Neuronal stem cell (in vitro differentiated cells): ENCODE data around the gene MS4A14.

Experiments used
- DNase-seq: peaks from one replicate; pipeline ENCODE4 v3.0.0-alpha.2; 2013; ENCODE audit warnings: low spot score
- H2AFZ ChIP-seq: one replicate; pipeline ENCODE4 v1.6.1; 2013; ENCODE audit warnings: mild to moderate bottlenecking, low read length, inconsistent platforms
- H2AK5ac ChIP-seq: 2 replicates; pipeline ENCODE4 v1.6.1; 2013; ENCODE audit warnings: low read depth, mild to moderate bottlenecking, inconsistent platforms, low read length, moderate library complexity, mixed read lengths
- H2BK120ac ChIP-seq: 2 replicates; pipeline ENCODE4 v1.6.1; 2013; ENCODE audit warnings: low read depth, mild to moderate bottlenecking, inconsistent platforms, low read length, moderate library complexity, mixed read lengths
- H2BK12ac ChIP-seq: one replicate; pipeline ENCODE4 v1.6.1; 2013; ENCODE audit warnings: low read length, inconsistent platforms
- H2BK15ac ChIP-seq: 2 replicates; pipeline ENCODE4 v1.6.1; 2013; ENCODE audit warnings: mild to moderate bottlenecking, low read length, inconsistent platforms, mixed read lengths
- H2BK5ac ChIP-seq: one replicate; pipeline ENCODE4 v1.6.1; 2013; ENCODE audit warnings: inconsistent platforms, mild to moderate bottlenecking, low read length, moderate library complexity
- H3K14ac ChIP-seq: one replicate; pipeline ENCODE4 v1.6.1; 2013; ENCODE audit warnings: low read length, inconsistent platforms
- H3K18ac ChIP-seq: 2 replicates; pipeline ENCODE4 v1.6.1; 2013; ENCODE audit warnings: low read length, inconsistent platforms
- H3K23ac ChIP-seq: 2 replicates; pipeline ENCODE4 v1.6.1; 2013; ENCODE audit warnings: low read depth, mild to moderate bottlenecking, mixed read lengths, low read length, inconsistent platforms; ENCODE audit not compliant: poor library complexity
- H3K27ac ChIP-seq: replicated peaks from 3 replicates; pipeline ENCODE4 v1.5.1; 2013; ENCODE audit warnings: low read length, inconsistent platforms
- H3K27me3 ChIP-seq, 3 experiments: 2 replicates each; pipeline ENCODE4 v1.6.1; 2013; ENCODE audit warnings: low read length in 3 of 3, mild to moderate bottlenecking in 2 of 3, inconsistent platforms in 1 of 3, low read depth in 1 of 3, mixed read lengths in 1 of 3, moderate library complexity in 1 of 3; ENCODE audit not compliant: control insufficient read depth in 3 of 3, insufficient read depth in 3 of 3
- H3K36me3 ChIP-seq, 2 donors: replicated peaks in 1 of 2; 2 replicates each; pipeline ENCODE4 v1.6.1; 2013; ENCODE audit warnings: low read length in 2 of 2; ENCODE audit not compliant: control insufficient read depth in 2 of 2, insufficient read depth in 2 of 2
- H3K4ac ChIP-seq: 2 replicates; pipeline ENCODE4 v1.6.1; 2013; ENCODE audit warnings: inconsistent platforms, mild to moderate bottlenecking, low read length, moderate library complexity
- H3K4me1 ChIP-seq, 2 donors: 1 replicate in 1 of 2; 2 replicates in 1 of 2; pipeline ENCODE4 v1.6.1; 2013; ENCODE audit warnings: low read length in 2 of 2, low read depth in 1 of 2; ENCODE audit not compliant: control insufficient read depth in 2 of 2, insufficient read depth in 1 of 2
- H3K4me2 ChIP-seq: one replicate; pipeline ENCODE4 v1.6.1; 2013; ENCODE audit warnings: mild to moderate bottlenecking, low read length, inconsistent platforms; ENCODE audit not compliant: insufficient read depth, poor library complexity, severe bottlenecking
- H3K4me3 ChIP-seq, 2 donors: 2 replicates each; pipeline ENCODE4 v1.5.1; 2013; ENCODE audit warnings: low read length in 2 of 2, mild to moderate bottlenecking in 2 of 2, inconsistent platforms in 1 of 2, moderate library complexity in 1 of 2
- H3K79me1 ChIP-seq: one replicate; pipeline ENCODE4 v1.6.1; 2013; ENCODE audit warnings: low read depth, mild to moderate bottlenecking, inconsistent platforms, low read length, moderate library complexity
- H3K9ac ChIP-seq: one replicate; pipeline ENCODE4 v1.6.1; 2013; ENCODE audit warnings: mild to moderate bottlenecking, low read depth, low read length, inconsistent platforms; ENCODE audit not compliant: poor library complexity
- H3K9me3 ChIP-seq, 2 donors: replicated peaks in 1 of 2; 2 replicates each; pipeline versions ENCODE3 to v1.6.1; 2013; ENCODE audit warnings: low read length in 2 of 2, mild to moderate bottlenecking in 2 of 2, inconsistent platforms in 1 of 2, low read depth in 1 of 2, mixed read lengths in 1 of 2, moderate library complexity in 1 of 2; ENCODE audit not compliant: control insufficient read depth in 2 of 2, insufficient read depth in 1 of 2
- H4K8ac ChIP-seq: one replicate; pipeline ENCODE4 v1.6.1; 2013; ENCODE audit warnings: low read depth, mild to moderate bottlenecking, inconsistent platforms, low read length, moderate library complexity
- H4K91ac ChIP-seq: one replicate; pipeline ENCODE4 v1.6.1; 2013; ENCODE audit warnings: low read length, low read depth, mild to moderate bottlenecking, inconsistent platforms; ENCODE audit not compliant: poor library complexity
- WGBS, 2 donors: extraction: QIAGEN DNeasy Blood & Tissue Kit; methylation state at CpG; one replicate each; pipeline ENCODE4 v1.1.7; 2013; ENCODE audit warnings: missing lambda C conversion rate in 2 of 2, mixed read lengths in 1 of 2; ENCODE audit not compliant: insufficient read length in 2 of 2, insufficient replicate concordance in 1 of 2; ENCODE audit errors: extremely low coverage in 2 of 2; 5-methylcytosine and 5-hydroxymethylcytosine counted together

Gene MS4A14

DNA sequence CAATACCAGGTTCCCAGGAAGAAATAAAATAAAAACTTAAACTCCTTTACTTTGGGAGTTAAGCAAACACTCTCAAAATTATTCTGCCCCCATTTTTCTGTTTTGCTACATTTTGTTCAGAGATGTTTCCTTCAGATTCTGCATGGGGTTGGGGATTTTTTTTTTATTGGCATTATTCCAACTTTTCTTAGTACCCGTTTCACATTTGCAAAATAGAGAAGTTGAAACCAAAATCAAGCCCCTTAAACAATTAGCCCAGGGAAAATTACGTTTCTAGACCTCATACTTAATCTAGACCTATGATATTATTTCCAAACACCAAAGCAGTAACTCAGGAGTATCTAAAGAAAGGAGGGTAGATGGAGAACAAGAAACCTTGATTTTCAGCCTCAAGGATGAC lies 38.5 kb upstream of the MS4A14 start:
- Histone ChIP-seq H3K4me3 (no peak overlapping the region), H2BK5ac (no peak overlapping the region), H4K91ac (no peak overlapping the region), H2BK12ac (no peak overlapping the region), H3K4ac (no peak overlapping the region), H3K36me3 (no peaks in the 10 kb centered on the region), H3K79me1 (peaks cover 2% of the 10 kb centered on the region), H2BK120ac (no peak overlapping the region), H3K4me2 (no peak overlapping the region), H3K9me3 (peaks cover 0 to 6% of the 10 kb centered on the region in 2 donors), H3K27ac (no peak overlapping the region), H3K4me1 (no peaks in the 10 kb centered on the region), H2BK15ac (no peak overlapping the region), H4K8ac (no peak overlapping the region), H3K23ac (no peak overlapping the region), H3K18ac (no peak overlapping the region), H2AK5ac (no peak overlapping the region), H3K14ac (no peak overlapping the region), H3K27me3 (no peaks in the 10 kb centered on the region), H3K9ac (no peak overlapping the region), H2AFZ (no peak overlapping the region)
- DNase-seq, result no peak
- WGBS, 2 donors, result no CpG with 5 or more reads among the region's 2 CpGs

- Histone ChIP-seq H2BK15ac (no peak overlapping the region), H2AFZ (no peak overlapping the region), H3K27ac (no peak overlapping the region), H3K14ac (no peak overlapping the region), H3K4me2 (no peak overlapping the region), H2BK12ac (no peak overlapping the region), H3K23ac (no peak overlapping the region), H4K8ac (no peak overlapping the region), H3K9ac (no peak overlapping the region), H3K4ac (no peak overlapping the region), H3K9me3 (peaks cover 0 to 6% of the 10 kb centered on the region in 2 donors), H2BK5ac (no peak overlapping the region), H3K36me3 (no peaks in the 10 kb centered on the region), H2AK5ac (no peak overlapping the region), H3K18ac (no peak overlapping the region), H3K4me3 (no peak overlapping the region), H3K27me3 (no peaks in the 10 kb centered on the region), H3K4me1 (no peaks in the 10 kb centered on the region), H4K91ac (no peak overlapping the region), H3K79me1 (peaks cover 2% of the 10 kb centered on the region), H2BK120ac (no peak overlapping the region)
- DNase-seq, result no peak
- no CpG with 5 or more reads among the region's 4 CpGs for WGBS, 2 donors
These were observed 35.6 kb upstream of the MS4A14 start for GRCh38 chr11:60360621-60361020.

- Histone ChIP-seq H3K27ac (no peak overlapping the region), H2BK12ac (no peak overlapping the region)
These were observed 34.0 kb upstream of the MS4A14 start for GRCh38 chr11:60362241-60362640.

DNA sequence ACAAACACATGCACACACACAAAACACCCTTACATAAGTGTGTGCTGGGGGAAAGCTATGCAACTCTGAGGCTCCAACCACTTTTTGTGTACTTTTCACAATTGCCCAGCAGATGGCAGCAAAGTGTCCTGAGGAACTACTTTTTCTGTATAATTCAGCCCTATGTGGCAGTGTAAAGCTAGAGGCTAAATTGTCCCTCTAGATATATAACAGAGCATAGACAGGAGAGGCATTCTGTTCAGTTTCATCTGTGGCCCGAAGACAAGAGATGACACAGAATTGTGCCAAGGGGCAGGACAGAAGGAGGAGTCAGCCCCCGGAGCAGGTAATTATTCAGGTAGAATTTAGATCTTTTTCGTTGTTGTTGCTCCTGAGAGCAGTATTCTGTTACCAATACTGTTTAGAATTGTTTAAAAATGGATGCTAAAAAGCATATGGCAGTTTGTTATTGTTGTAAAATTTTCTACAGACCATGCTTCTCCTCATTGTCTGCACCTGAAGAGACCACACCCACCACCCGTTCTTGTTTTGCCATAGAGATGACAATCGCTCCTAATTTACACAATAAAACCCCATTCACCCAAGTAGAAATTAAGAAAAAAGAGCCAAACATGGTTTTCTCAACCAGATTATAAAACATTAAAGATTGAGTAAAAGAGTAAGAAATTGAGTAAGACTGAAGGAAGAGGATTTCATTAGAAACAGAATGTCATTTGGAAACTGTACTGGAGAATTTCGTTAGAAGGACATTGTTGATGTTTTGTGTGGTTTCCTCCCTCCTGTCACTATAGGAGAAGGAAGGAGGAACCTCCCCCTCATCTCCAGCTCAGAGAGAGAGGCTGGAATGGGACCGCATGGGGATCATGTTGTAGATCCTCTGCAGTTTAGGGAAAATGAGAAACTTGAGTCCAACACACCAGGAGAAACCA lies 32.5 kb upstream of the MS4A14 start:
- Histone ChIP-seq H3K4me1 (no peaks in the 10 kb centered on the region), H3K4me2 (no peak overlapping the region), H4K91ac (no peak overlapping the region), H2BK15ac (no peak overlapping the region), H2BK120ac (no peak overlapping the region), H2AK5ac (no peak overlapping the region), H3K4ac (no peak overlapping the region), H3K27ac (no peak overlapping the region), H3K18ac (no peak overlapping the region), H3K36me3 (no peaks in the 10 kb centered on the region), H3K27me3 (no peaks in the 10 kb centered on the region), H2BK12ac (no peak overlapping the region), H4K8ac (no peak overlapping the region), H3K9ac (no peak overlapping the region), H3K23ac (no peak overlapping the region), H3K4me3 (no peak overlapping the region), H2BK5ac (no peak overlapping the region), H3K9me3 (peaks cover 0 to 3% of the 10 kb centered on the region in 2 donors), H3K79me1 (no peaks in the 10 kb centered on the region), H2AFZ (no peak overlapping the region), H3K14ac (no peak overlapping the region)
- no CpG with 5 or more reads among the region's 7 CpGs for WGBS, 2 donors
- DNase-seq, result peak; percentile 72

More at GRCh38 chr11:60362241-60362640, 34.0 kb upstream of the MS4A14 start:
- Histone ChIP-seq H2AK5ac (no peak overlapping the region), H3K36me3 (no peaks in the 10 kb centered on the region), H3K9me3 (peaks cover 0 to 3% of the 10 kb centered on the region in 2 donors), H2BK5ac (no peak overlapping the region), H4K8ac (no peak overlapping the region), H3K4me2 (no peak overlapping the region), H3K23ac (no peak overlapping the region), H2BK120ac (no peak overlapping the region), H3K4ac (no peak overlapping the region), H2BK15ac (no peak overlapping the region), H3K14ac (no peak overlapping the region), H3K4me3 (no peak overlapping the region), H3K79me1 (no peaks in the 10 kb centered on the region), H2AFZ (no peak overlapping the region), H3K4me1 (no peaks in the 10 kb centered on the region), H3K18ac (no peak overlapping the region), H3K9ac (no peak overlapping the region), H3K27me3 (no peaks in the 10 kb centered on the region), H4K91ac (no peak overlapping the region)
- DNase-seq, result no peak
- WGBS, 2 donors, result no CpG with 5 or more reads among the region's 1 CpG
